ENCODE data around the gene ENKD1. TPM values are rescaled to one million over a fixed set of nuclear protein-coding genes. Genes with fewer than 3 reads are reported as not detected.

ENKD1 gene
- total and polyA plus RNA-seq, 2 of the 13 experiments (the other 11 are each of a cell fraction or from before 2014, with no cell fraction given) = 10.8 to 20.8 TPM

- TF ChIP-seq ATM (IDR thresholded peaks at IDR 0.05; ENCODE audit: borderline replicate concordance) (no peak), ZSCAN31 (CRISPR knock-in tag; IDR thresholded peaks at IDR 0.05; ENCODE audit: low read depth) (peak; percentile 46; the same call in 1 of the 2 replicates), ZNF616 (CRISPR knock-in tag; IDR thresholded peaks at IDR 0.05; ENCODE audit: low read depth) (0 out of 2 replicates have a peak, but pooled peaks have one; percentile 67), ZBTB43 (CRISPR knock-in tag; conservative IDR thresholded peaks at IDR 0.05) (0 out of 2 replicates have a peak, but pooled peaks have one; percentile 29), TFDP2 (CRISPR knock-in tag; IDR thresholded peaks at IDR 0.05) (peak; percentile 36; the same call in 1 of the 2 replicates), ZNF44 (CRISPR knock-in tag; IDR thresholded peaks at IDR 0.05) (no peak), LBX2 (CRISPR knock-in tag; IDR thresholded peaks at IDR 0.05; ENCODE audit: borderline replicate concordance) (0 out of 2 replicates have a peak, but pooled peaks have one; percentile 64), ZNF331 (CRISPR knock-in tag; IDR thresholded peaks at IDR 0.05) (peak; percentile 53; the same call in 1 of the 2 replicates)
Measured at GRCh38 chr16:67652578-67653127, 13.9 kb downstream of the ENKD1 start (continued).

- no peaks in the 10 kb centered on the region for H3K79me2 ChIP-seq (ENCODE audit: insufficient read depth, low read length)
- peaks cover 11% of the 10 kb centered on the region for H4K20me1 ChIP-seq (ENCODE audit: insufficient read depth, low read length)
- FAIRE-seq (no peak), DNase-seq (ENCODE audit: low spot score) (no peak), ATAC-seq (no peak)
- H3K4me3 ChIP-seq (replicated peaks in 1 of 3; ENCODE audit: insufficient read depth in 1 of 3, low read depth in 2 of 3, low read length in 3 of 3) = no peak overlapping the region
- H3K4me1 ChIP-seq (ENCODE audit: insufficient read depth, low read length) = peaks cover 25% of the 10 kb centered on the region; the same call in 1 of the 2 replicates
- no peaks in the 10 kb centered on the region for H3K9me3 ChIP-seq (ENCODE audit: low read length)
- in situ Hi-C loops (cut with HindIII; ENCODE audit: extremely low pct_ligation_motif_present, low pct_unique_long_range_greater_than_20kb) = no loop called here
- ChIA-PET CTCF (ENCODE audit: low intra/inter-chr PET ratio, low total read pairs) (no interaction called here), POLR2A (interaction anchor here (1.1 to 1.9 kb wide), 2 partner anchors 8 to 14 kb away, joined by 4 to 6 read pairs; partner anchors contain the start of genes ACD, C16orf86 and ENKD1)
- no peak overlapping the region for H2AFZ ChIP-seq (ENCODE audit: low read length)
- no peak for TF ChIP-seq NONO (IDR thresholded peaks at IDR 0.05)
- no peak for TF ChIP-seq NONO (CRISPR knock-in tag; conservative IDR thresholded peaks at IDR 0.05)
- TF ChIP-seq ZSCAN21 (CRISPR knock-in tag; IDR thresholded peaks at IDR 0.05; ENCODE audit: borderline replicate concordance) = no peak
- TF ChIP-seq FOXM1 (CRISPR knock-in tag; IDR thresholded peaks at IDR 0.05) = no peak
- no peak for TF ChIP-seq ZNF720 (CRISPR knock-in tag; IDR thresholded peaks at IDR 0.05)
- TF ChIP-seq ZNF468 (CRISPR knock-in tag; IDR thresholded peaks at IDR 0.05) = no peak
- TF ChIP-seq ZNF343 (CRISPR knock-in tag; IDR thresholded peaks at IDR 0.05) = 0 out of 2 replicates have a peak, but pooled peaks have one; percentile 43
- no peak; the same call in 1 of the 2 replicates for TF ChIP-seq HOXA9 (CRISPR knock-in tag; IDR thresholded peaks at IDR 0.05; ENCODE audit: borderline replicate concordance)
- no peak for TF ChIP-seq ZNF230 (CRISPR knock-in tag; IDR thresholded peaks at IDR 0.05)
- WGBS (ENCODE audit: low lambda C conversion rate) = 25% methylated on average over 2 of the region's 4 CpGs
- H3K36me3 ChIP-seq (replicated peaks in 1 of 2; ENCODE audit: control insufficient read depth in 1 of 2, insufficient read depth in 2 of 2, low read length in 2 of 2) = peaks cover 0 to under 1% of the 10 kb centered on the region in 2 experiments; a peak in 1 of 5 replicates
- BruUV-seq (replicated peaks) = no TSS peak
- no peak overlapping the region for H3K4me2 ChIP-seq (ENCODE audit: low read depth, low read length)
- peaks cover 9 to 69% of the 10 kb centered on the region in 2 experiments for H3K27me3 ChIP-seq (ENCODE audit: control insufficient read depth in 1 of 2, insufficient read depth in 2 of 2, low read length in 2 of 2)
- H3K9ac ChIP-seq (ENCODE audit: insufficient read depth, low read depth, low read length) = no peak overlapping the region
- H3K27ac ChIP-seq (ENCODE audit: extremely low read length, insufficient read depth, low read length) = no peak overlapping the region
- intact Hi-C loops (cut with micrococcal nuclease; ENCODE audit: unreplicated experiment) = no loop called here
Measured at GRCh38 chr16:67651847-67652246, 14.7 kb downstream of the ENKD1 start.

All from HepG2 (cell line).